ENCODE measurements around the gene PRG3.

The PRG3 gene

GRCh38 chr11:57364851-57365660 is 15.9 kb downstream of the PRG3 start:
- ATAC-seq = no peak
- TF ChIP-seq CREB5 (CRISPR knock-in tag; IDR thresholded peaks at IDR 0.05; ENCODE audit: low read depth) (no peak), POU6F1 (CRISPR knock-in tag; IDR thresholded peaks at IDR 0.05; ENCODE audit: borderline replicate concordance, low read depth) (no peak), PPARA (CRISPR knock-in tag; IDR thresholded peaks at IDR 0.05; ENCODE audit: borderline replicate concordance) (no peak), BACH2 (CRISPR knock-in tag; IDR thresholded peaks at IDR 0.05; ENCODE audit: borderline replicate concordance) (no peak), SNAI2 (CRISPR knock-in tag; IDR thresholded peaks at IDR 0.05) (no peak), ZC3H10 (CRISPR knock-in tag; IDR thresholded peaks at IDR 0.05) (no peak), OSR1 (CRISPR knock-in tag; IDR thresholded peaks at IDR 0.05) (no peak), ZNF70 (CRISPR knock-in tag; IDR thresholded peaks at IDR 0.05) (no peak), ZFP30 (CRISPR knock-in tag; IDR thresholded peaks at IDR 0.05) (no peak), CSDC2 (CRISPR knock-in tag; IDR thresholded peaks at IDR 0.05) (no peak), TCF4 (CRISPR knock-in tag; IDR thresholded peaks at IDR 0.05; ENCODE audit: borderline replicate concordance) (no peak), ISL1 (CRISPR knock-in tag; IDR thresholded peaks at IDR 0.05) (no peak), ZFP3 (CRISPR knock-in tag; IDR thresholded peaks at IDR 0.05) (no peak)
- TF ChIP-seq, protein P1, sequence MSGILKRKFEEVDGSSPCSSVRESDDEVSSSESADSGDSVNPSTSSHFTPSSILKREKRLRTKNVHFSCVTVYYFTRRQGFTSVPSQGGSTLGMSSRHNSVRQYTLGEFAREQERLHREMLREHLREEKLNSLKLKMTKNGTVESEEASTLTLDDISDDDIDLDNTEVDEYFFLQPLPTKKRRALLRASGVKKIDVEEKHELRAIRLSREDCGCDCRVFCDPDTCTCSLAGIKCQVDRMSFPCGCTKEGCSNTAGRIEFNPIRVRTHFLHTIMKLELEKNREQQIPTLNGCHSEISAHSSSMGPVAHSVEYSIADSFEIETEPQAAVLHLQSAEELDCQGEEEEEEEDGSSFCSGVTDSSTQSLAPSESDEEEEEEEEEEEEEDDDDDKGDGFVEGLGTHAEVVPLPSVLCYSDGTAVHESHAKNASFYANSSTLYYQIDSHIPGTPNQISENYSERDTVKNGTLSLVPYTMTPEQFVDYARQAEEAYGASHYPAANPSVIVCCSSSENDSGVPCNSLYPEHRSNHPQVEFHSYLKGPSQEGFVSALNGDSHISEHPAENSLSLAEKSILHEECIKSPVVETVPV (CRISPR knock-in tag; IDR thresholded peaks at IDR 0.05) = no peak

GRCh38 chr11:57363131-57364080 is 17.5 kb downstream of the PRG3 start:
- TF ChIP-seq ISL1 (CRISPR knock-in tag; IDR thresholded peaks at IDR 0.05) (no peak), RARB (CRISPR knock-in tag; IDR thresholded peaks at IDR 0.05) (no peak), ZFP30 (CRISPR knock-in tag; IDR thresholded peaks at IDR 0.05) (no peak), CSDC2 (CRISPR knock-in tag; IDR thresholded peaks at IDR 0.05) (no peak), TCF4 (CRISPR knock-in tag; IDR thresholded peaks at IDR 0.05; ENCODE audit: borderline replicate concordance) (no peak), PATZ1 (CRISPR knock-in tag; IDR thresholded peaks at IDR 0.05; ENCODE audit: borderline replicate concordance) (no peak), ZNF565 (CRISPR knock-in tag; conservative IDR thresholded peaks at IDR 0.05; ENCODE audit: low read depth) (no peak), ZNF70 (CRISPR knock-in tag; IDR thresholded peaks at IDR 0.05) (no peak), PPARA (CRISPR knock-in tag; IDR thresholded peaks at IDR 0.05; ENCODE audit: borderline replicate concordance) (no peak), ZC3H10 (CRISPR knock-in tag; IDR thresholded peaks at IDR 0.05) (no peak)
- TF ChIP-seq, protein P2, sequence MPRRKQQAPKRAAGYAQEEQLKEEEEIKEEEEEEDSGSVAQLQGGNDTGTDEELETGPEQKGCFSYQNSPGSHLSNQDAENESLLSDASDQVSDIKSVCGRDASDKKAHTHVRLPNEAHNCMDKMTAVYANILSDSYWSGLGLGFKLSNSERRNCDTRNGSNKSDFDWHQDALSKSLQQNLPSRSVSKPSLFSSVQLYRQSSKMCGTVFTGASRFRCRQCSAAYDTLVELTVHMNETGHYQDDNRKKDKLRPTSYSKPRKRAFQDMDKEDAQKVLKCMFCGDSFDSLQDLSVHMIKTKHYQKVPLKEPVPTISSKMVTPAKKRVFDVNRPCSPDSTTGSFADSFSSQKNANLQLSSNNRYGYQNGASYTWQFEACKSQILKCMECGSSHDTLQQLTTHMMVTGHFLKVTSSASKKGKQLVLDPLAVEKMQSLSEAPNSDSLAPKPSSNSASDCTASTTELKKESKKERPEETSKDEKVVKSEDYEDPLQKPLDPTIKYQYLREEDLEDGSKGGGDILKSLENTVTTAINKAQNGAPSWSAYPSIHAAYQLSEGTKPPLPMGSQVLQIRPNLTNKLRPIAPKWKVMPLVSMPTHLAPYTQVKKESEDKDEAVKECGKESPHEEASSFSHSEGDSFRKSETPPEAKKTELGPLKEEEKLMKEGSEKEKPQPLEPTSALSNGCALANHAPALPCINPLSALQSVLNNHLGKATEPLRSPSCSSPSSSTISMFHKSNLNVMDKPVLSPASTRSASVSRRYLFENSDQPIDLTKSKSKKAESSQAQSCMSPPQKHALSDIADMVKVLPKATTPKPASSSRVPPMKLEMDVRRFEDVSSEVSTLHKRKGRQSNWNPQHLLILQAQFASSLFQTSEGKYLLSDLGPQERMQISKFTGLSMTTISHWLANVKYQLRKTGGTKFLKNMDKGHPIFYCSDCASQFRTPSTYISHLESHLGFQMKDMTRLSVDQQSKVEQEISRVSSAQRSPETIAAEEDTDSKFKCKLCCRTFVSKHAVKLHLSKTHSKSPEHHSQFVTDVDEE (CRISPR knock-in tag; IDR thresholded peaks at IDR 0.05) = no peak
- ATAC-seq = no peak

Measured in SK-N-SH treated with all-trans-retinoic acid at 6 μM for 48 hours (cell line).